RWPE2 (cell line): ENCODE results near the gene CDKN1A.

ENCODE experiments used
- ATAC-seq: fragments of 200-7000 bp; cut with Tn5 transposase; 3 replicates; pipeline ENCODE4 v1.9.1; 2021; ENCODE audit warnings: low read depth
- DNase-seq: peaks from one replicate; pipeline ENCODE4 v3.0.0-alpha.2; 2020; ENCODE audit warnings: low spot score
- H3K27ac ChIP-seq: fragments of 450-650 bp; 2 replicates; pipeline ENCODE4 v1.5.1; 2017; ENCODE audit warnings: mild to moderate bottlenecking; ENCODE audit not compliant: poor library complexity, severe bottlenecking
- H3K27me3 ChIP-seq: fragments of 250-450 bp; sonication (Bioruptor Pico); 2 replicates; pipeline ENCODE4 v1.5.1; 2021; ENCODE audit warnings: mild to moderate bottlenecking, moderate library complexity; ENCODE audit not compliant: insufficient read depth, poor library complexity, severe bottlenecking
- H3K36me3 ChIP-seq: fragments of 250-450 bp; sonication (Bioruptor Pico); 2 replicates; pipeline ENCODE4 v1.5.1; 2020; ENCODE audit warnings: low read depth, mild to moderate bottlenecking, moderate library complexity
- H3K4me1 ChIP-seq: fragments of 250-450 bp; sonication (Bioruptor Pico); 2 replicates; pipeline ENCODE4 v1.5.1; 2021; ENCODE audit warnings: mild to moderate bottlenecking, moderate library complexity; ENCODE audit not compliant: insufficient read depth, poor library complexity, severe bottlenecking
- H3K4me3 ChIP-seq: fragments of 250-450 bp; sonication (Bioruptor Pico); 2 replicates; pipeline ENCODE4 v1.5.1; 2021; ENCODE audit warnings: mild to moderate bottlenecking, moderate library complexity; ENCODE audit not compliant: severe bottlenecking
- H3K9me3 ChIP-seq: fragments of 250-450 bp; sonication (Bioruptor Pico); 2 replicates; pipeline ENCODE4 v1.5.1; 2021; ENCODE audit warnings: mild to moderate bottlenecking, moderate library complexity; ENCODE audit not compliant: severe bottlenecking
- CTCF ChIP-seq: fragments of 450-650 bp; IDR thresholded peaks from one replicate; pipeline ENCODE4 v1.5.1; 2017; ENCODE audit warnings: mild to moderate bottlenecking, moderate library complexity; ENCODE audit not compliant: poor library complexity, severe bottlenecking

CDKN1A gene

GRCh38 chr6:36717871-36718540 is 39.5 kb downstream of the CDKN1A start:
- Histone ChIP-seq H3K4me1 (peaks cover 6% of the 10 kb centered on the region), H3K27ac (no peak overlapping the region), H3K36me3 (no peaks in the 10 kb centered on the region), H3K4me3 (no peak overlapping the region), H3K27me3 (no peaks in the 10 kb centered on the region), H3K9me3 (no peaks in the 10 kb centered on the region)
- ATAC-seq (0 out of 3 replicates have a peak, but pooled peaks have one; percentile 20), DNase-seq (no peak)
- TF ChIP-seq CTCF = no peak

GRCh38 chr6:36718560-36718959 is 40.0 kb downstream of the CDKN1A start:
- no peaks in the 10 kb centered on the region for H3K36me3 ChIP-seq
- no peak overlapping the region for H3K27ac ChIP-seq
- DNase-seq (no peak), ATAC-seq (no peak)
- H3K4me3 ChIP-seq = no peak overlapping the region
- H3K9me3 ChIP-seq = no peaks in the 10 kb centered on the region
- H3K27me3 ChIP-seq = no peaks in the 10 kb centered on the region
- no peak for TF ChIP-seq CTCF
- H3K4me1 ChIP-seq = peaks cover 6% of the 10 kb centered on the region

- TF ChIP-seq CTCF = no peak
- Histone ChIP-seq H3K4me1 (peaks cover 6% of the 10 kb centered on the region), H3K4me3 (no peak overlapping the region), H3K27me3 (no peaks in the 10 kb centered on the region), H3K27ac (no peak overlapping the region), H3K9me3 (no peaks in the 10 kb centered on the region), H3K36me3 (no peaks in the 10 kb centered on the region)
- ATAC-seq (no peak), DNase-seq (no peak)
Observed at GRCh38 chr6:36719126-36719525, 40.6 kb downstream of the CDKN1A start.

- no peak for ATAC-seq
- Histone ChIP-seq H3K4me3 (no peak overlapping the region), H3K36me3 (no peaks in the 10 kb centered on the region), H3K27me3 (no peaks in the 10 kb centered on the region), H3K4me1 (peaks cover 6% of the 10 kb centered on the region), H3K9me3 (no peaks in the 10 kb centered on the region), H3K27ac (no peak overlapping the region)
- TF ChIP-seq CTCF = no peak
- DNase-seq = no peak
Observed at GRCh38 chr6:36720251-36721141, 42.0 kb downstream of the CDKN1A start.
